ACC112 (cell line): ENCODE measurements around the gene MCM5.

ENCODE experiments used
- H2AFZ ChIP-seq: fragments of 200-600 bp; sonication (generic); one replicate; pipeline ENCODE4 v1.6.0; 2017; ENCODE audit warnings: antibody characterized with exemption, low read length; ENCODE audit not compliant: unreplicated experiment
- H3K27ac ChIP-seq: fragments of 200-600 bp; sonication (generic); 2 replicates; pipeline ENCODE4 v1.5.1; 2014; ENCODE audit warnings: low read depth, mild to moderate bottlenecking, antibody characterized with exemption, low read length, moderate library complexity
- H3K27me3 ChIP-seq: fragments of 200-600 bp; sonication (generic); 2 replicates; pipeline ENCODE4 v1.6.1; 2014; ENCODE audit warnings: mild to moderate bottlenecking, antibody characterized with exemption, low read length, moderate library complexity, mixed read lengths; ENCODE audit not compliant: insufficient read depth
- H3K36me3 ChIP-seq: fragments of 200-600 bp; sonication (generic); 2 replicates; pipeline ENCODE4 v1.6.1; 2016; ENCODE audit warnings: mild to moderate bottlenecking, antibody characterized with exemption, low read length, moderate library complexity, mixed read lengths; ENCODE audit not compliant: insufficient read depth
- H3K4me1 ChIP-seq: fragments of 200-600 bp; sonication (generic); one replicate; pipeline ENCODE4 v1.6.1; 2016; ENCODE audit warnings: low read length, mixed read lengths; ENCODE audit not compliant: insufficient read depth, unreplicated experiment, control insufficient read depth
- H3K4me3 ChIP-seq: fragments of 200-600 bp; sonication (generic); 2 replicates; pipeline ENCODE4 v1.5.1; 2014; ENCODE audit warnings: mild to moderate bottlenecking, low read depth, low read length
- H3K79me2 ChIP-seq: fragments of 200-600 bp; sonication (generic); one replicate; pipeline ENCODE4 v1.6.0; 2016; ENCODE audit warnings: low read length; ENCODE audit not compliant: control insufficient read depth, unreplicated experiment, insufficient read depth

The MCM5 gene

GRCh38 chr22:35419756-35420155 is 19.8 kb downstream of the MCM5 start:
- H3K36me3 ChIP-seq, result no peaks in the 10 kb centered on the region; the same call in 1 of the 2 replicates
- no peaks in the 10 kb centered on the region for H3K79me2 ChIP-seq
- no peaks in the 10 kb centered on the region for H3K27me3 ChIP-seq
- H2AFZ ChIP-seq, result no peak overlapping the region
- H3K4me1 ChIP-seq, result no peaks in the 10 kb centered on the region
- no peak overlapping the region for H3K27ac ChIP-seq
- no peak overlapping the region for H3K4me3 ChIP-seq

DNA sequence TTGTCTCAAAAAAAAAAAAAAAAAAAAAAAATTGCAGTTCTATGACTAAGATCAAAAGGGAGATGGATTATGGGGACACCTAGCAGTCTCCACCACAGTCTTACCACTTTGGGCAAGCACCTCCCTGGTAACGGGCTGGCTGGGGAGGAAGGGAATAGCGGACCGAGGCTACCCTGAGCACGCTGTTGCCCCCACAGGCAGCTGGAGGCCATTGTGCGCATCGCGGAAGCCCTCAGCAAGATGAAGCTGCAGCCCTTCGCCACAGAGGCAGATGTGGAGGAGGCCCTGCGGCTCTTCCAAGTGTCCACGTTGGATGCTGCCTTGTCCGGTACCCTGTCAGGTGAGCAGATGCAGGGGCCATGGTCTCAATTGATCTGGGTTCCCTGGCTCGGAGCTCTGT is 21.2 kb downstream of the MCM5 start:
- Histone ChIP-seq H3K36me3 (no peaks in the 10 kb centered on the region; the same call in 1 of the 2 replicates), H3K79me2 (no peaks in the 10 kb centered on the region), H3K27me3 (no peaks in the 10 kb centered on the region), H2AFZ (no peak overlapping the region), H3K27ac (no peak overlapping the region), H3K4me3 (no peak overlapping the region), H3K4me1 (no peaks in the 10 kb centered on the region)

DNA sequence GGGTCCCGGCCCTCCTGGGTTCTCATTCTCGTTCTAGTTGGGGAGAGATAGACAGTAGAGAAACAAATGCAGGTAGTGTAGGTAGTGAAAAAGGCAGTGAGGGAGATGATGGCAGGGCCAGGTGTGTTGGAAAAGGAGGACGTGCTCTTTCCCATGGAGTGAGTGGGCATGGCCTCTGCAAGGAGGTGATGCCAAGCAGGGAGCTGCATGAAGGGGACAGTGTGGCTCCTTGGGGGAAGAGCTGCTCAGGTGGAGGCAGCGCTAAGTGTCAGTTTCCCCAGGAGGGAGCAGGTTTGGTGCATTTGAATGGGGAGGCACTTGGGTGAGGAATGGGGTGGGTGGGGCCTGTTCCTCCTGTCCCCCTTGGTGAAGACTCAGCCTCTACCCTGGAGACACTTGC is 22.2 kb downstream of the MCM5 start:
- Histone ChIP-seq H3K27me3 (no peaks in the 10 kb centered on the region), H3K27ac (no peak overlapping the region), H3K79me2 (no peaks in the 10 kb centered on the region), H3K4me1 (no peaks in the 10 kb centered on the region), H3K4me3 (no peak overlapping the region), H2AFZ (no peak overlapping the region), H3K36me3 (no peaks in the 10 kb centered on the region; the same call in 1 of the 2 replicates)

DNA sequence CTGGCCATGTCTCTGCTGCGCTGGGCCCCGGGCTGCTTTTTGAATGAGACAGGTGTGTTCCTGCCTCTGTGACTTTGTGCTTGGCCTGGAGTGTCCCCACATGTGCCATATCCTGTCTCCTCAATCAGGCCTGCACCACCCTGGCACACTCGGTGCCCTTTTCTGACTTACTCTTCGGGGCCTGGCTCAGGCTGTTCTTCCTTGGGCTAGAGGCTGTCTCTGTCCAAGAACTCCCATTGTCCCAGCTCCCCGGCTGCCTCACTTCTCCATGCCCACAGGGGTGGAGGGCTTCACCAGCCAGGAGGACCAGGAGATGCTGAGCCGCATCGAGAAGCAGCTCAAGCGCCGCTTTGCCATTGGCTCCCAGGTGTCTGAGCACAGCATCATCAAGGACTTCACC is 23.0 kb downstream of the MCM5 start:
- Histone ChIP-seq H3K27ac (no peak overlapping the region), H3K27me3 (no peaks in the 10 kb centered on the region), H2AFZ (no peak overlapping the region), H3K36me3 (no peaks in the 10 kb centered on the region; the same call in 1 of the 2 replicates), H3K79me2 (no peaks in the 10 kb centered on the region), H3K4me3 (no peak overlapping the region), H3K4me1 (no peaks in the 10 kb centered on the region)

DNA sequence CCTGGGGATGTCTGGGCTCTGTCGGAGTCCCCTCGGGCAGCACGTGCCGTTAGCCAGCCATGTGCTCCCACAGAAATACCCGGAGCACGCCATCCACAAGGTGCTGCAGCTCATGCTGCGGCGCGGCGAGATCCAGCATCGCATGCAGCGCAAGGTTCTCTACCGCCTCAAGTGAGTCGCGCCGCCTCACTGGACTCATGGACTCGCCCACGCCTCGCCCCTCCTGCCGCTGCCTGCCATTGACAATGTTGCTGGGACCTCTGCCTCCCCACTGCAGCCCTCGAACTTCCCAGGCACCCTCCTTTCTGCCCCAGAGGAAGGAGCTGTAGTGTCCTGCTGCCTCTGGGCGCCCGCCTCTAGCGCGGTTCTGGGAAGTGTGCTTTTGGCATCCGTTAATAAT is 24.1 kb downstream of the MCM5 start:
- Histone ChIP-seq H3K4me1 (no peaks in the 10 kb centered on the region), H3K36me3 (no peaks in the 10 kb centered on the region; the same call in 1 of the 2 replicates)

DNA sequence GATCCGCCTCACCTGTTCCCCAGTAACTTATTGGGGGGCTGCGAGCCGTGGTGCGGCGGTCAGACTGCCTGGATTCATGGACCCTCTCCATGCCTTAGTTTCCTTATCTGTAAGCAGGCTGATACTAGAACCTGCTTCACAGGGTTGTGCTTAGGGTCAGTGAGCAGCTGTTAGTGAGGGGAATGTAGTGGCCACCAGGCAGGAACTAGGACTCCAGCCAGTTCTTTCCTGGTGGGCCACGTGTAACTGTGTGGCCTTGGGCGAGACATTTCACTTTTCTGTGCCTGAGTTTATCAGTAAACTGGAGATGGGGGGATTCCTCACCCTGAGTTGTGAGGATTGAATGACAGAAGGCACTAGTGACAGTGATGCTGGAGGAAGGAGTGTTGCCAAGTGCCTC is 24.8 kb downstream of the MCM5 start:
- no peaks in the 10 kb centered on the region for H3K79me2 ChIP-seq
- no peaks in the 10 kb centered on the region for H3K36me3 ChIP-seq
- no peak overlapping the region for H3K4me3 ChIP-seq
- H3K27me3 ChIP-seq, result no peaks in the 10 kb centered on the region
- H3K4me1 ChIP-seq, result no peaks in the 10 kb centered on the region
- no peak overlapping the region for H2AFZ ChIP-seq
- no peak overlapping the region for H3K27ac ChIP-seq

More for the DNA sequence above, 24.1 kb downstream of the MCM5 start:
- H3K4me3 ChIP-seq, result no peak overlapping the region
- H2AFZ ChIP-seq, result no peak overlapping the region
- no peak overlapping the region for H3K27ac ChIP-seq
- no peaks in the 10 kb centered on the region for H3K79me2 ChIP-seq
- no peaks in the 10 kb centered on the region for H3K27me3 ChIP-seq

GRCh38 chr22:35425546-35425945 is 25.6 kb downstream of the MCM5 start:
- H3K4me1 ChIP-seq, result no peaks in the 10 kb centered on the region
- H3K36me3 ChIP-seq, result no peaks in the 10 kb centered on the region
- no peaks in the 10 kb centered on the region for H3K27me3 ChIP-seq
- H3K79me2 ChIP-seq, result no peaks in the 10 kb centered on the region
- no peak overlapping the region for H3K27ac ChIP-seq
- no peak overlapping the region for H3K4me3 ChIP-seq
- H2AFZ ChIP-seq, result no peak overlapping the region

DNA sequence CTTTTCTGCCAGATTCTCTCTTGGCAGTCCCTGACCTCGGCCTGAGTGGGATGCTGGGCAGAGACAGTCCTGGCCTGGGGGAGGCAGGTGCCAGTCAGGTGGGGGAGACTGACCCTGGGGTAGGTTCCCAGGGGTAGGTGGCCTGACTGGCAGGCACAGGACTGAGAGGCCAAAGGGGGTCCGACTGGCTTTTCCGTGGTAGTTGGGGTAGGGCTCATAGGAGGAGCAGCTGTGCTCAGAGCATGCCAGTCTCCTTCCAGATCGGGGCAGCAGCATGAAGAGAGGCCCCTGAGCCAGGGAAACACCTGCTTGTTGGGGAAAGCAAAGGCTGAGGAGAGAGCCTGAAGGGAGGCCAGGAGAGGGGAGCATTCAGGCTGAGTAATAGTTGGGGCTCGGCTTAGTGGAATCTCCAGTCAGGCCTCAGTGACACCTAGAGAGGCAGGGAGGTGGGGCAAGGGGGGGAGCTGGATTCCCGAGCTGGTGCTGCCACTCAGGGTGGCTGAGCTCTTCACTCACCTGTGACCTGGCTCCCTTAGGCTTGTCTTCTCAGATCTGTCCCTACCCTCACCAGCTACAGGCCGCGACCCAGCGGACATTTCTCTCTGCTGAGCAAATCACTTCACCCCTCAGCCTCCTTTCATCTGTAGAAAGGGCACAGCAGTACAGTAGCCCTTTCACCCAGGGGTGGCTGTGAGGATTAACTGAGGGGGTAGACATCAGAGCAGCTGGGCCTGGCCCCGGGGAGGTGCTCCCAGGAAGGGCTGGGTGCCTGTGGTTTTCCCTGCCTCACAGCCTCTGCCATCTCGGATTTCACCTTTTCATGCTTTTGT is 26.2 kb downstream of the MCM5 start:
- no peaks in the 10 kb centered on the region for H3K4me1 ChIP-seq
- no peaks in the 10 kb centered on the region for H3K79me2 ChIP-seq
- H2AFZ ChIP-seq, result no peak overlapping the region
- no peak overlapping the region for H3K27ac ChIP-seq
- no peaks in the 10 kb centered on the region for H3K27me3 ChIP-seq
- no peak overlapping the region for H3K4me3 ChIP-seq
- H3K36me3 ChIP-seq, result no peaks in the 10 kb centered on the region

GRCh38 chr22:35426801-35427140 is 26.8 kb downstream of the MCM5 start:
- H2AFZ ChIP-seq, result no peak overlapping the region
- H3K4me1 ChIP-seq, result no peaks in the 10 kb centered on the region
- H3K27me3 ChIP-seq, result no peaks in the 10 kb centered on the region
- H3K4me3 ChIP-seq, result no peak overlapping the region
- H3K79me2 ChIP-seq, result no peaks in the 10 kb centered on the region
- no peak overlapping the region for H3K27ac ChIP-seq
- H3K36me3 ChIP-seq, result no peaks in the 10 kb centered on the region

GRCh38 chr22:35430897-35431322 is 31.0 kb downstream of the MCM5 start:
- Histone ChIP-seq H3K27ac (peak overlapping the region; percentile 23; the same call in 1 of the 2 replicates), H3K79me2 (no peaks in the 10 kb centered on the region), H3K36me3 (peaks cover 15% of the 10 kb centered on the region), H3K4me3 (no peak overlapping the region), H3K4me1 (no peaks in the 10 kb centered on the region), H3K27me3 (no peaks in the 10 kb centered on the region), H2AFZ (no peak overlapping the region)

DNA sequence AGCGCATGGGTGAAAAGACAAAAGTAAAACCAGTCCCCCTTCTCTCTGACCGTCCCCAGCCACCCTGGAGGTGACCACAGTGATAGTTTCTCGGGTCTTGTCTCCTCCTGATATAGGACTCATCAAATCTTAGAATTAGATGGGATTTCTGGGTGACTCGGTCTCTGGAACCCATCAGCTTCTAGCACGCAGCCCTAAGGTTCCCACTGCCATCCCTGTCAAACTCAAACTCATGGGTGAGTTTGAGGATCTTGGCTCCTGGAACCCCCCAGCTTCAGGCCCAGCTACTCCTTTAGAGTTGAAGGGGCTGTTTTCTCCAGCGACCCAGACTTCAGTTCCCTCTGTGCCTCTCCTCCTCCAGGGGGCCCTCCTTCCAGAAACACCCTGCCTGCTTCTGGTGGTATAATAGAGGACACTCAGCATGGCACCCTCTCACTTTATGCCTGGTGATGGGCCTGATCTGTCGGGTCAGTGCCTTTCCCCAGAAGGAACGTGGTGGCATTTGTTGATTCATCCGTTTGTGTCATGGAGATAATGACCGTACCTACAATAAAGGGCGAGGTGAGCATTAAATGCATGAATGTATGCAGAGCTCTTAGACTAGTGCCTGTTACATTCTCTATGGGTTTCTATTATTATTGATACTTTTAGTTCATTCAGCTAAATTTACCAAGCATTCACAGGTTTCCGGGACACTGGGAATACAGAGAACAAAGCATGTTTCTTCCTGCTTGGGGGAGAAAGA is 31.7 kb downstream of the MCM5 start:
- H3K27ac ChIP-seq, result peak overlapping the region; percentile 23; the same call in 1 of the 2 replicates
- H2AFZ ChIP-seq, result no peak overlapping the region
- H3K79me2 ChIP-seq, result no peaks in the 10 kb centered on the region
- H3K36me3 ChIP-seq, result peaks cover 15% of the 10 kb centered on the region
- no peaks in the 10 kb centered on the region for H3K27me3 ChIP-seq
- H3K4me1 ChIP-seq, result no peaks in the 10 kb centered on the region
- no peak overlapping the region for H3K4me3 ChIP-seq
